IgD-negative memory B cell (primary cell): ENCODE results near the gene EIF3F. TPM values are rescaled to one million over a fixed set of nuclear protein-coding genes. Genes with fewer than 3 reads are reported as not detected.

Experiments used
- H3K27ac Mint-ChIP-seq, 3 donors: one replicate each; pipeline ENCODE4 v1.8.0; 2020 to 2022; ENCODE audit warnings: mild to moderate bottlenecking in 3 of 3, mixed read lengths in 3 of 3, moderate library complexity in 1 of 3
- H3K27me3 Mint-ChIP-seq: one replicate; pipeline ENCODE4 v1.8.0; 2021; ENCODE audit warnings: mixed read lengths
- H3K36me3 Mint-ChIP-seq: one replicate; pipeline ENCODE4 v1.8.0; 2020; ENCODE audit warnings: mild to moderate bottlenecking, mixed read lengths
- H3K4me1 Mint-ChIP-seq, 3 donors: one replicate each; pipeline ENCODE4 v1.8.0; 2020 to 2022; ENCODE audit warnings: mixed read lengths in 3 of 3, mild to moderate bottlenecking in 1 of 3
- H3K4me3 Mint-ChIP-seq, 4 donors: one replicate each; pipeline ENCODE4 v1.8.0; 2020 to 2022; ENCODE audit warnings: mild to moderate bottlenecking in 4 of 4, mixed read lengths in 4 of 4, moderate library complexity in 3 of 4
- H3K9me3 Mint-ChIP-seq, 3 donors: one replicate each; pipeline ENCODE4 v1.8.0; 2020 to 2021; ENCODE audit warnings: mixed read lengths in 3 of 3, mild to moderate bottlenecking in 1 of 3
- polyA plus RNA-seq: library from polyadenylated mRNA; unstranded; fragments of 300-500 nt; fragmentation: Illumina TruSeq; gene quantifications from one replicate; pipeline ENCODE4 v1.2.3, GENCODE V29; 2021

Gene EIF3F
- polyA plus RNA-seq, 1 donor from 2014 or later: 431 TPM

GRCh38 chr11:8023831-8024555 is 36.9 kb downstream of the EIF3F start:
- Mint-ChIP-seq H3K27me3 (peaks cover 12% of the 10 kb centered on the region), H3K36me3 (no peaks in the 10 kb centered on the region), H3K4me3 (no peak overlapping the region)

GRCh38 chr11:8025123-8025522 is 38.0 kb downstream of the EIF3F start:
- Mint-ChIP-seq H3K4me3 (no peak overlapping the region), H3K4me1 (peaks cover 0 to 6% (median 5%) of the 10 kb centered on the region in 3 donors), H3K36me3 (no peaks in the 10 kb centered on the region), H3K27me3 (peaks cover 14% of the 10 kb centered on the region), H3K27ac (no peak overlapping the region), H3K9me3 (no peaks in the 10 kb centered on the region)

More at GRCh38 chr11:8023831-8024555, 36.9 kb downstream of the EIF3F start:
- H3K4me1 Mint-ChIP-seq: peaks cover 0 to 7% (median 6%) of the 10 kb centered on the region in 3 donors
- no peaks in the 10 kb centered on the region for H3K9me3 Mint-ChIP-seq
- H3K27ac Mint-ChIP-seq: no peak overlapping the region

- Mint-ChIP-seq H3K27me3 (peaks cover 10% of the 10 kb centered on the region), H3K4me3 (no peak overlapping the region), H3K36me3 (no peaks in the 10 kb centered on the region), H3K9me3 (no peaks in the 10 kb centered on the region), H3K4me1 (peaks cover 0 to 2% (median 1%) of the 10 kb centered on the region in 3 donors), H3K27ac (no peak overlapping the region)
Measured at GRCh38 chr11:8025816-8026215, 38.7 kb downstream of the EIF3F start.

- H3K36me3 Mint-ChIP-seq: no peaks in the 10 kb centered on the region
- H3K4me3 Mint-ChIP-seq: no peak overlapping the region
- H3K4me1 Mint-ChIP-seq: peaks cover 0 to 2% (median 1%) of the 10 kb centered on the region in 3 donors
- peaks cover 10% of the 10 kb centered on the region for H3K27me3 Mint-ChIP-seq
- H3K9me3 Mint-ChIP-seq: no peaks in the 10 kb centered on the region
- no peak overlapping the region for H3K27ac Mint-ChIP-seq
Measured at GRCh38 chr11:8026982-8027381, 39.8 kb downstream of the EIF3F start.

- no peaks in the 10 kb centered on the region for H3K36me3 Mint-ChIP-seq
- H3K4me3 Mint-ChIP-seq: no peak overlapping the region
- no peaks in the 10 kb centered on the region for H3K9me3 Mint-ChIP-seq
- peaks cover 0 to 7% (median 4%) of the 10 kb centered on the region in 3 donors for H3K4me1 Mint-ChIP-seq
- no peak overlapping the region for H3K27ac Mint-ChIP-seq
- H3K27me3 Mint-ChIP-seq: peaks cover 22% of the 10 kb centered on the region
Measured at GRCh38 chr11:8028766-8029165, 41.6 kb downstream of the EIF3F start.

GRCh38 chr11:8030526-8031247 is 43.5 kb downstream of the EIF3F start:
- Mint-ChIP-seq H3K4me1 (peaks cover 0 to 7% (median 4%) of the 10 kb centered on the region in 3 donors), H3K27me3 (peaks cover 31% of the 10 kb centered on the region), H3K4me3 (no peak overlapping the region), H3K36me3 (no peaks in the 10 kb centered on the region), H3K9me3 (no peaks in the 10 kb centered on the region), H3K27ac (no peak overlapping the region)

- no peaks in the 10 kb centered on the region for H3K9me3 Mint-ChIP-seq
- H3K36me3 Mint-ChIP-seq: no peaks in the 10 kb centered on the region
- no peak overlapping the region for H3K4me3 Mint-ChIP-seq
Measured at GRCh38 chr11:8031248-8032115, 44.3 kb downstream of the EIF3F start.

GRCh38 chr11:8032122-8032521 is 45.0 kb downstream of the EIF3F start:
- Mint-ChIP-seq H3K9me3 (no peaks in the 10 kb centered on the region), H3K4me1 (peaks cover 0 to 7% (median 4%) of the 10 kb centered on the region in 3 donors), H3K27ac (no peak overlapping the region), H3K27me3 (peaks cover 31% of the 10 kb centered on the region), H3K36me3 (no peaks in the 10 kb centered on the region), H3K4me3 (no peak overlapping the region)

More at GRCh38 chr11:8031248-8032115, 44.3 kb downstream of the EIF3F start:
- H3K27ac Mint-ChIP-seq: no peak overlapping the region
- H3K4me1 Mint-ChIP-seq: peaks cover 0 to 7% (median 4%) of the 10 kb centered on the region in 3 donors
- peaks cover 31% of the 10 kb centered on the region for H3K27me3 Mint-ChIP-seq

- Mint-ChIP-seq H3K27me3 (peaks cover 30% of the 10 kb centered on the region), H3K9me3 (no peaks in the 10 kb centered on the region), H3K36me3 (no peaks in the 10 kb centered on the region)
Measured at GRCh38 chr11:8032576-8033304, 45.6 kb downstream of the EIF3F start.

GRCh38 chr11:8033305-8034105 is 46.4 kb downstream of the EIF3F start:
- Mint-ChIP-seq H3K4me3 (peak overlapping the region in 2 of 4 donors; percentile 20 to 73), H3K36me3 (no peaks in the 10 kb centered on the region), H3K9me3 (no peaks in the 10 kb centered on the region), H3K4me1 (peaks cover 0 to 7% (median 4%) of the 10 kb centered on the region in 3 donors), H3K27me3 (peaks cover 33% of the 10 kb centered on the region), H3K27ac (no peak overlapping the region)

More at GRCh38 chr11:8032576-8033304, 45.6 kb downstream of the EIF3F start:
- Mint-ChIP-seq H3K4me3 (peak overlapping the region in 1 of 4 donors; percentile 73), H3K4me1 (peaks cover 0 to 7% (median 4%) of the 10 kb centered on the region in 3 donors), H3K27ac (peak overlapping the region in 1 of 3 donors; percentile 41)

GRCh38 chr11:8034106-8034585 is 47.0 kb downstream of the EIF3F start:
- H3K36me3 Mint-ChIP-seq: no peaks in the 10 kb centered on the region
- no peak overlapping the region for H3K27ac Mint-ChIP-seq
- H3K27me3 Mint-ChIP-seq: peaks cover 31% of the 10 kb centered on the region

GRCh38 chr11:8034604-8035190 is 47.6 kb downstream of the EIF3F start:
- peaks cover 36% of the 10 kb centered on the region for H3K27me3 Mint-ChIP-seq
- peaks cover 0 to 2% (median 0%) of the 10 kb centered on the region in 3 donors for H3K9me3 Mint-ChIP-seq
- H3K4me1 Mint-ChIP-seq: peaks cover 0 to 6% (median 4%) of the 10 kb centered on the region in 3 donors
- no peak overlapping the region for H3K4me3 Mint-ChIP-seq
- no peaks in the 10 kb centered on the region for H3K36me3 Mint-ChIP-seq
- no peak overlapping the region for H3K27ac Mint-ChIP-seq

More at GRCh38 chr11:8034106-8034585, 47.0 kb downstream of the EIF3F start:
- Mint-ChIP-seq H3K9me3 (no peaks in the 10 kb centered on the region), H3K4me1 (peaks cover 0 to 6% (median 4%) of the 10 kb centered on the region in 3 donors), H3K4me3 (no peak overlapping the region)

- H3K4me3 Mint-ChIP-seq: no peak overlapping the region
- H3K4me1 Mint-ChIP-seq: peaks cover 0 to 6% (median 3%) of the 10 kb centered on the region in 3 donors
- H3K36me3 Mint-ChIP-seq: no peaks in the 10 kb centered on the region
- H3K27me3 Mint-ChIP-seq: peaks cover 34% of the 10 kb centered on the region
- H3K27ac Mint-ChIP-seq: no peak overlapping the region
- peaks cover 0 to 2% (median 0%) of the 10 kb centered on the region in 3 donors for H3K9me3 Mint-ChIP-seq
Measured at GRCh38 chr11:8035200-8035855, 48.2 kb downstream of the EIF3F start.
